GM12874 (cell line): ENCODE data around the gene FBXO15.
A peak's percentile ranks its signal among the peaks of the same experiment; 100 is the strongest.

Source experiments
- CTCF ChIP-seq: IDR thresholded peaks from 2 replicates; pipeline ENCODE4 v1.5.1; 2011; ENCODE audit warnings: low read depth, mild to moderate bottlenecking, control low read depth, low read length, moderate library complexity; ENCODE audit not compliant: insufficient read depth

FBXO15 gene

GRCh38 chr18:74128159-74128558, 19.5 kb downstream of the FBXO15 start:
- no peak for TF ChIP-seq CTCF

- no peak for TF ChIP-seq CTCF
Measured at GRCh38 chr18:74126684-74127655, 20.7 kb downstream of the FBXO15 start.

- no peak for TF ChIP-seq CTCF
Measured at GRCh38 chr18:74124642-74125041, 23.0 kb downstream of the FBXO15 start.

- no peak for TF ChIP-seq CTCF
Measured at GRCh38 chr18:74123200-74123599, 24.4 kb downstream of the FBXO15 start.

- TF ChIP-seq CTCF, result peak; percentile 32; the same call in 1 of the 2 replicates
Measured at GRCh38 chr18:74116633-74117554, 30.7 kb downstream of the FBXO15 start.

- TF ChIP-seq CTCF, result no peak
Measured at GRCh38 chr18:74115046-74115445, 32.6 kb downstream of the FBXO15 start.

- no peak for TF ChIP-seq CTCF
Measured at GRCh38 chr18:74114116-74114515, 33.5 kb downstream of the FBXO15 start.
